ENCODE results near the gene TMEM51. TPM values are rescaled to one million over a fixed set of nuclear protein-coding genes. Genes with fewer than 3 reads are reported as not detected.

Gene TMEM51
- total and polyA plus RNA-seq, 10 of the 15 experiments (the other 5 are each of a cell fraction or from before 2014, with no cell fraction given): 0.55 to 4.8 (median 3.1) TPM

GRCh38 chr1:15122331-15122730 is 31.2 kb upstream of the TMEM51 start:
- TF ChIP-seq RELA (IDR thresholded peaks at IDR 0.05; ENCODE audit: borderline replicate concordance, partially characterized antibody) (no peak), WRNIP1 (IDR thresholded peaks at IDR 0.05; ENCODE audit: borderline replicate concordance, low read depth, low read length) (no peak), MEF2A (IDR thresholded peaks at IDR 0.05; ENCODE audit: insufficient read depth, low read depth, low read length) (no peak), SIX5 (IDR thresholded peaks at IDR 0.05; ENCODE audit: low read depth, low read length, severe bottlenecking) (no peak), ZBTB11 (CRISPR knock-in tag; IDR thresholded peaks at IDR 0.05) (no peak), POLR2AphosphoS2 (IDR thresholded peaks at IDR 0.05; ENCODE audit: low read depth, low read length) (no peak), FOXK2 (IDR thresholded peaks at IDR 0.05) (no peak), SMAD5 (IDR thresholded peaks at IDR 0.05; ENCODE audit: low read depth) (no peak), KAT2A (conservative IDR thresholded peaks at IDR 0.05; ENCODE audit: control insufficient read depth, low read depth, low read length) (no peak)
- POLR2A ChIA-PET: no interaction called here
- Histone ChIP-seq H3K27ac (ENCODE audit: control insufficient read depth, insufficient read depth) (no peak overlapping the region), H3K4me1 (ENCODE audit: control insufficient read depth, insufficient read depth, low read length) (no peaks in the 10 kb centered on the region), H3K27me3 (replicated peaks in 1 of 2; ENCODE audit: control insufficient read depth in 2 of 2, insufficient read depth in 2 of 2, low read length in 1 of 2) (no peaks in the 10 kb centered on the region; a peak in 1 of 4 replicates), H3K4me3 (no peak overlapping the region), H2AFZ (ENCODE audit: control insufficient read depth, low read depth, low read length) (no peak overlapping the region), H4K20me1 (ENCODE audit: control insufficient read depth, insufficient read depth) (no peaks in the 10 kb centered on the region; the same call in 1 of the 2 replicates), H3K9me3 (replicated peaks; ENCODE audit: control insufficient read depth, insufficient read depth, low read length) (no peaks in the 10 kb centered on the region), H3K36me3 (ENCODE audit: control insufficient read depth in 2 of 2, insufficient read depth in 2 of 2, low read length in 1 of 2) (no peaks in the 10 kb centered on the region), H3K4me2 (ENCODE audit: control insufficient read depth, insufficient read depth) (no peak overlapping the region), H3K79me2 (ENCODE audit: control insufficient read depth, insufficient read depth, low read length) (no peaks in the 10 kb centered on the region), H3K9ac (ENCODE audit: control insufficient read depth, insufficient read depth, low read length) (no peak overlapping the region)
- ATAC-seq (no peak), DNase-seq (ENCODE audit: low read depth, low spot score) (no peak), FAIRE-seq (no peak)
- RAD21 ChIA-PET (ENCODE audit: unreplicated experiment): no interaction called here
- intact Hi-C loops (cut with micrococcal nuclease; ENCODE audit: unreplicated experiment): no loop called here
- WGBS (ENCODE audit: insufficient coverage, insufficient replicate concordance, low lambda C conversion rate, missing lambda C conversion rate): 55% methylated on average over 7 of the region's 7 CpGs
- CTCF ChIA-PET: interaction anchor here (1.3 to 2.0 kb wide), 3 partner anchors 150 to 183 kb away, joined by 4 to 6 read pairs (median 4); no protein-coding TSS in a partner anchor
- in situ Hi-C loops (cut with MboI): loop anchor here (10.0 kb wide), 1 partner anchor 182 kb away; no protein-coding TSS in a partner anchor
- no TSS peak for BruUV-seq (replicated peaks)
- SMC1A ChIA-PET (ENCODE audit: uncharacterized antibody, unreplicated experiment): no interaction called here

All from GM12878 (cell line).